Stomach (tissue), 9 donors: ENCODE data around the gene TSPAN1. TPM values are rescaled to one million over a fixed set of nuclear protein-coding genes. Genes with fewer than 3 reads are reported as not detected.

Source experiments
- DNase-seq, 2 donors: peaks; one replicate each; pipeline versions ENCODE4 v3.0.0 to v3.0.0-alpha.2; 2013 to 2019
- H3K27ac ChIP-seq, 5 donors: fragments of 200-600 bp in 4 of 5; sonication (generic) in 4 of 5; one replicate each; pipeline ENCODE4 v1.5.1; 2013 to 2019; ENCODE audit warnings: mild to moderate bottlenecking in 1 of 5, moderate library complexity in 1 of 5
- H3K27me3 ChIP-seq, 3 donors: fragments of 200-600 bp; sonication (generic); one replicate each; pipeline ENCODE4 v1.5.1; 2017 to 2019; ENCODE audit warnings: mixed run types in 1 of 3
- H3K36me3 ChIP-seq, 4 donors: fragments of 200-600 bp; sonication (generic); 1 replicate in 3 of 4; 2 replicates in 1 of 4; pipeline ENCODE4 v1.5.1; 2016 to 2019
- H3K4me1 ChIP-seq, 4 donors: fragments of 200-600 bp; sonication (generic); one replicate each; pipeline ENCODE4 v1.5.1; 2016 to 2019
- H3K4me3 ChIP-seq, 4 donors: fragments of 200-600 bp; sonication (generic) in 3 of 4; one replicate each; pipeline ENCODE4 v1.5.1; 2016 to 2019; ENCODE audit warnings: mild to moderate bottlenecking in 1 of 4
- H3K9me3 ChIP-seq, 4 donors: fragments of 200-600 bp; sonication (generic); one replicate each; pipeline ENCODE4 v1.5.1; 2016 to 2019
- CTCF ChIP-seq, 7 experiments: fragments of 450-650 bp in 4 of 7; fragments of 200-600 bp in 3 of 7; sonication (generic) in 3 of 7; IDR thresholded peaks; one replicate each; pipeline ENCODE4 v1.5.1; 2016 to 2019; ENCODE audit warnings: antibody characterized with exemption in 7 of 7, control low read depth in 2 of 7, mild to moderate bottlenecking in 1 of 7
- EP300 ChIP-seq: sonication (generic); formaldehyde crosslinking; IDR thresholded peaks from one replicate; pipeline ENCODE4 v1.6.1; 2017; ENCODE audit warnings: antibody characterized with exemption
- POLR2A ChIP-seq, 4 donors: fragments of 450-650 bp; IDR thresholded peaks; one replicate each; pipeline ENCODE4 v1.6.1; 2016; ENCODE audit warnings: antibody characterized with exemption in 4 of 4, control low read depth in 2 of 4, mild to moderate bottlenecking in 1 of 4, moderate library complexity in 1 of 4
- POLR2AphosphoS5 ChIP-seq, 3 donors: sonication (generic); formaldehyde crosslinking; IDR thresholded peaks; one replicate each; pipeline ENCODE4 v1.6.1; 2016; ENCODE audit warnings: antibody characterized with exemption in 3 of 3
- WGBS, 5 donors: extraction: QIAGEN DNeasy Blood & Tissue Kit in 3 of 5; methylation state at CpG; one replicate each; pipeline versions ENCODE4 v1.1.5 to v1.1.7; 2013 to 2018; 5-methylcytosine and 5-hydroxymethylcytosine counted together
- intact Hi-C: fragments of 100-400 bp; cut with DNase I; formaldehyde crosslinking; loops from one replicate; pipeline ENCODE4 v1.15.1; 2023; ENCODE audit warnings: low total_unique reads
- polyA plus RNA-seq, 3 donors: library from polyadenylated mRNA; stranded (reverse); fragments of 200-250 nt; gene quantifications; one replicate each; pipeline ENCODE4 v1.2.3, GENCODE V29; 2013
- total RNA-seq, 5 donors: library from RNA; depleted of rRNA; stranded (reverse); fragments of >200 nt; gene quantifications; one replicate each; pipeline versions ENCODE4 v1.1.0 to v1.2.3, GENCODE V29; 2014 to 2016
- donor health status: healthy with polysubstance abuse.
- donor health status: Bipolar disorder and iron deficiency.
- donor health status: healthy.

Gene TSPAN1
- total and polyA plus RNA-seq, 8 donors, result 35.9 to 154 (median 73.0) TPM

- peak overlapping the region in 4 of 5 donors; percentile 95 to 98 (median 95) for H3K27ac ChIP-seq
- peaks cover 10 to 62% (median 27%) of the 10 kb centered on the region in 4 donors for H3K4me1 ChIP-seq
- TF ChIP-seq EP300 (no peak), CTCF (IDR thresholded peaks at IDR 0.05) (no peak), POLR2AphosphoS5 (IDR thresholded peaks at IDR 0.05) (no peak), POLR2A (IDR thresholded peaks at IDR 0.05) (no peak)
- WGBS, 5 donors, result 2 to 6% (median 4%) methylated on average over 10 of the region's 10 CpGs
- H3K36me3 ChIP-seq, result no peaks in the 10 kb centered on the region
- DNase-seq, result peak in 1 of 2 donors; percentile 28
- H3K9me3 ChIP-seq, result no peaks in the 10 kb centered on the region
- peaks cover 0 to 11% (median 0%) of the 10 kb centered on the region in 3 donors for H3K27me3 ChIP-seq
- H3K4me3 ChIP-seq, result peak overlapping the region; percentile 58 to 65 (median 64)
- intact Hi-C loops, result no loop called here
Observed at GRCh38 chr1:46131093-46131492, 43.8 kb upstream of the TSPAN1 start.

- Histone ChIP-seq H3K4me3 (peak overlapping the region; percentile 58 to 65 (median 64)), H3K9me3 (no peaks in the 10 kb centered on the region), H3K4me1 (peaks cover 10 to 62% (median 27%) of the 10 kb centered on the region in 4 donors), H3K27me3 (peaks cover 0 to 11% (median 0%) of the 10 kb centered on the region in 3 donors), H3K36me3 (no peaks in the 10 kb centered on the region), H3K27ac (peak overlapping the region; percentile 95 to 98 (median 95))
- TF ChIP-seq EP300, result no peak
- no peak for TF ChIP-seq CTCF (IDR thresholded peaks at IDR 0.05)
- TF ChIP-seq POLR2A (IDR thresholded peaks at IDR 0.05), result no peak
- TF ChIP-seq POLR2AphosphoS5 (IDR thresholded peaks at IDR 0.05), result no peak
- peak; percentile 38 to 73 for DNase-seq
- intact Hi-C loops, result no loop called here
- 0 to 2% (median 1%) methylated on average over 29 to 38 of the region's 38 CpGs for WGBS, 5 donors
Observed at GRCh38 chr1:46131712-46132528, 43.0 kb upstream of the TSPAN1 start.

- H3K4me1 ChIP-seq, result peaks cover 10 to 62% (median 30%) of the 10 kb centered on the region in 4 donors
- no peaks in the 10 kb centered on the region for H3K36me3 ChIP-seq
- peak; percentile 98 to 99 for DNase-seq
- 0 to 1% (median 0%) methylated on average over 26 to 55 of the region's 55 CpGs for WGBS, 5 donors
- peak within 1 kb of the TSS; percentile 95 to 98 (median 95) for H3K27ac ChIP-seq
- no peaks in the 10 kb centered on the region for H3K9me3 ChIP-seq
- peak within 1 kb of the TSS; percentile 58 to 65 (median 64) for H3K4me3 ChIP-seq
- peaks cover 0 to 11% (median 0%) of the 10 kb centered on the region in 3 donors for H3K27me3 ChIP-seq
- intact Hi-C loops, result no loop called here
- TF ChIP-seq CTCF (IDR thresholded peaks at IDR 0.05), result peak in 1 of 7 experiments; percentile 23
- peak; percentile 93 to 95 (median 94) for TF ChIP-seq POLR2AphosphoS5 (IDR thresholded peaks at IDR 0.05)
- peak in 2 of 4 donors; percentile 88 to 96 for TF ChIP-seq POLR2A (IDR thresholded peaks at IDR 0.05)
- no peak for TF ChIP-seq EP300
Observed at GRCh38 chr1:46132529-46133180, 42.2 kb upstream of the TSPAN1 start, which contains the start of gene PIK3R3. Gene PIK3R3 (minus strand): TSS chr1:46132629. CDS start chr1:46131952, 677 bp downstream.

GRCh38 chr1:46133181-46133658 is 41.7 kb upstream of the TSPAN1 start:
- 0 to 1% (median 1%) methylated on average over 18 to 22 of the region's 22 CpGs for WGBS, 5 donors
- no peaks in the 10 kb centered on the region for H3K36me3 ChIP-seq
- peaks cover 0 to 11% (median 0%) of the 10 kb centered on the region in 3 donors for H3K27me3 ChIP-seq
- H3K4me1 ChIP-seq, result peaks cover 10 to 62% (median 30%) of the 10 kb centered on the region in 4 donors
- TF ChIP-seq CTCF (IDR thresholded peaks at IDR 0.05), result no peak
- no peak for TF ChIP-seq POLR2A (IDR thresholded peaks at IDR 0.05)
- TF ChIP-seq EP300, result no peak
- no peak for TF ChIP-seq POLR2AphosphoS5 (IDR thresholded peaks at IDR 0.05)
- H3K9me3 ChIP-seq, result no peaks in the 10 kb centered on the region
- DNase-seq, result no peak
- H3K4me3 ChIP-seq, result peak overlapping the region; percentile 58 to 65 (median 64)
- intact Hi-C loops, result no loop called here
- peak overlapping the region; percentile 95 to 98 (median 95) for H3K27ac ChIP-seq
